ENCODE measurements around the gene MCTP2.

DNA sequence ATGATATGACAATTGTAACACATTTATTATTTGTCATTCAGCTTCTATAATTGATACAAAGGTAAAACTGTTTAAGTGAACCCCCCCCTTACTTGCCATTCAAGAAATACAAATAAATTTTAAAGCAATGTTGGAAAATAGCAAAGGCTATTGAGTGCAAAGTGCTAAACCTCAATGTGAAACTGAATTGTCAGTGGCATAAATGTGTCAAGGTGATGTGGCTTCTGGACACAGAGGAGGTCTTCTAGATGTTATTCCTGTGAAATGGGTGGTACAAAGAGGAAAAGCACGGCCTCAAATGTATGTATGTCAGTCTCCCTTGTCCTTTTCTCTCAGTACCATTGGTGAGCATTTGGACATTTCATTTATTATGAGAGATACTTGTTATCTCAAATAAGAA lies 149.4 kb downstream of the MCTP2 start:
- TF ChIP-seq CTCF (IDR thresholded peaks at IDR 0.05 in 8 of 11, conservative IDR thresholded peaks at IDR 0.05 in 3 of 11) (no peak), POLR2A (IDR thresholded peaks at IDR 0.05) (no peak), POLR2AphosphoS5 (IDR thresholded peaks at IDR 0.05) (no peak)

All from spleen (tissue), 7 donors.